Endothelial cell of umbilical vein (primary cell): ENCODE results near the gene PHYH. TPM values are rescaled to one million over a fixed set of nuclear protein-coding genes. Genes with fewer than 3 reads are reported as not detected.

ENCODE experiments used
- BruUV-seq: library from RNA; stranded (reverse); fragments of 400-500 nt; replicated peaks from 2 replicates; lab custom pipeline; 2021; lab: Mats Ljungman, UMichigan
- CTCF ChIA-PET: fragments of 300-600, 350-600 bp; sonication (Branson Sonifier 250); formaldehyde crosslinking; loops from one replicate; lab custom pipeline; 2021; ENCODE audit warnings: antibody characterized with exemption, inconsistent platforms; lab: Charles Lee
- POLR2A ChIA-PET: fragments of 300-600, 350-600 bp; sonication (Branson Sonifier 250); formaldehyde crosslinking; loops from one replicate; lab custom pipeline; 2021; ENCODE audit warnings: antibody characterized with exemption, inconsistent platforms; lab: Charles Lee
- DNase-seq: peaks from one replicate; pipeline ENCODE4 v3.0.0-alpha.2; 2011; ENCODE audit warnings: low read depth, low spot score
- FAIRE-seq: peaks from 2 replicates; lab custom pipeline; 2011; peaks lifted over from hg19 to GRCh38; lab: Jason Lieb, UNC
- H2AFZ ChIP-seq: 2 replicates; pipeline ENCODE4 v1.6.0; 2012; ENCODE audit warnings: low read depth, low read length, control low read depth, inconsistent platforms
- H3K27ac ChIP-seq: 2 replicates; pipeline ENCODE4 v1.5.1; 2011; ENCODE audit warnings: low read depth, mild to moderate bottlenecking, control low read depth, low read length, moderate library complexity; ENCODE audit not compliant: insufficient read depth
- H3K27me3 ChIP-seq, 2 experiments: 2 replicates each; pipeline versions ENCODE4 v1.6.0 to v1.6.1; 2011; ENCODE audit warnings: low read length in 2 of 2, mixed read lengths in 1 of 2; ENCODE audit not compliant: control insufficient read depth in 2 of 2, insufficient read depth in 2 of 2
- H3K36me3 ChIP-seq, 2 experiments: 2 replicates in 1 of 2; 3 replicates in 1 of 2; pipeline ENCODE4 v1.5.1; 2011; ENCODE audit warnings: low read length in 2 of 2, mild to moderate bottlenecking in 1 of 2, moderate library complexity in 1 of 2; ENCODE audit not compliant: control insufficient read depth in 2 of 2, insufficient read depth in 2 of 2; ENCODE audit errors: extremely low read depth in 1 of 2
- H3K4me1 ChIP-seq: 3 replicates; pipeline ENCODE4 v1.5.1; 2011; ENCODE audit warnings: mild to moderate bottlenecking, low read length; ENCODE audit not compliant: control insufficient read depth, insufficient read depth; ENCODE audit errors: extremely low read depth
- H3K4me2 ChIP-seq: 2 replicates; pipeline ENCODE4 v1.6.1; 2011; ENCODE audit warnings: low read length, control low read depth, mixed read lengths; ENCODE audit not compliant: insufficient read depth
- H3K4me3 ChIP-seq, 3 experiments: fragments of 200-600 bp in 1 of 3; sonication (generic), shearing (Covaris generic) in 1 of 3; replicated peaks in 1 of 3; 2 replicates each; pipeline ENCODE4 v1.5.1; 2011 to 2016; ENCODE audit warnings: control low read depth in 3 of 3, low read length in 3 of 3, mild to moderate bottlenecking in 2 of 3, inconsistent platforms in 1 of 3, low read depth in 1 of 3, moderate library complexity in 1 of 3; ENCODE audit not compliant: insufficient read depth in 1 of 3
- H3K79me2 ChIP-seq: 2 replicates; pipeline ENCODE4 v1.6.0; 2012; ENCODE audit warnings: low read length, inconsistent platforms; ENCODE audit not compliant: control insufficient read depth, insufficient read depth
- H3K9ac ChIP-seq: replicated peaks from 2 replicates; pipeline ENCODE3; 2011; ENCODE audit warnings: low read length, control low read depth; ENCODE audit not compliant: insufficient read depth; ENCODE audit errors: extremely low read depth
- H3K9me1 ChIP-seq: replicated peaks from 3 replicates; pipeline ENCODE4 v1.6.0; 2011; ENCODE audit warnings: mild to moderate bottlenecking, low read length; ENCODE audit not compliant: control insufficient read depth, insufficient read depth; ENCODE audit errors: extremely low read depth
- H3K9me3 ChIP-seq: replicated peaks from 2 replicates; pipeline ENCODE4 v1.5.1; 2012; ENCODE audit warnings: low read length, inconsistent platforms; ENCODE audit not compliant: control insufficient read depth, insufficient read depth
- H4K20me1 ChIP-seq: replicated peaks from 2 replicates; pipeline ENCODE3; 2011; ENCODE audit warnings: mild to moderate bottlenecking, low read length; ENCODE audit not compliant: control insufficient read depth, insufficient read depth; ENCODE audit errors: extremely low read depth
- CTCF ChIP-seq, 2 donors: IDR thresholded peaks; 1 replicate in 1 of 2; 2 replicates in 1 of 2; pipeline ENCODE4 v1.5.1; 2011; ENCODE audit warnings: low read length in 2 of 2, mild to moderate bottlenecking in 2 of 2, moderate library complexity in 2 of 2, control low read depth in 1 of 2, inconsistent platforms in 1 of 2, low read depth in 1 of 2; ENCODE audit not compliant: insufficient read depth in 1 of 2; ENCODE audit errors: extremely low read depth in 1 of 2
- EZH2 ChIP-seq: IDR thresholded peaks from 2 replicates; pipeline ENCODE4 v1.6.1; 2012; ENCODE audit warnings: borderline replicate concordance, low read depth, mild to moderate bottlenecking, moderate library complexity, low read length, inconsistent platforms; ENCODE audit not compliant: severe bottlenecking
- FOS ChIP-seq: IDR thresholded peaks from 2 replicates; pipeline ENCODE4 v1.6.1; 2011; ENCODE audit warnings: mild to moderate bottlenecking, low read length, moderate library complexity, borderline replicate concordance; ENCODE audit not compliant: insufficient read depth
- GATA2 ChIP-seq: IDR thresholded peaks from 2 replicates; pipeline ENCODE4 v1.7.0; 2011; ENCODE audit warnings: low read depth, mild to moderate bottlenecking, moderate library complexity, mixed read lengths, low read length; ENCODE audit not compliant: insufficient read length, insufficient read depth
- JUN ChIP-seq: IDR thresholded peaks from 2 replicates; pipeline ENCODE4 v1.6.1; 2011; ENCODE audit warnings: borderline replicate concordance, low read depth; ENCODE audit not compliant: insufficient read length, insufficient read depth
- MAX ChIP-seq: IDR thresholded peaks from 2 replicates; pipeline ENCODE4 v1.6.1; 2011; ENCODE audit not compliant: insufficient read depth, insufficient read length
- MYC ChIP-seq: IDR thresholded peaks from one replicate; pipeline ENCODE4 v1.6.1; 2011; ENCODE audit warnings: mild to moderate bottlenecking, low read depth, low read length
- POLR2A ChIP-seq: IDR thresholded peaks from 2 replicates; pipeline ENCODE4 v1.6.1; 2012; ENCODE audit warnings: low read depth, mild to moderate bottlenecking, control low read depth, low read length
- POLR2AphosphoS5 ChIP-seq: IDR thresholded peaks from 2 replicates; pipeline ENCODE4 v1.6.1; 2012; ENCODE audit warnings: low read depth, mild to moderate bottlenecking, control low read depth, low read length, moderate library complexity; ENCODE audit not compliant: insufficient read depth
- dilution Hi-C: fragments of 300-500 bp; cut with MboI; formaldehyde crosslinking; loops from one replicate; pipeline ENCODE4 v1.15.0; 2019; ENCODE audit warnings: low sequenced_read_pairs; ENCODE audit not compliant: extremely low pct_ligation_motif_present
- intact Hi-C: fragments of 100-400 bp; cut with micrococcal nuclease; formaldehyde crosslinking; loops from one replicate; pipeline ENCODE4 v1.10.0; 2022
- polyA plus RNA-seq, 4 experiments: library from polyadenylated mRNA; depleted of rRNA in 3 of 4; stranded (reverse) in 3 of 4; unstranded in 1 of 4; fragments of >200 nt; gene quantifications; 2 replicates each; pipeline versions ENCODE4 v1.2.1 to v1.2.3, GENCODE V29; 2011 to 2012; ENCODE audit warnings: missing spikeins in 1 of 4
- total RNA-seq: library from RNA; stranded (reverse); gene quantifications from 2 replicates; pipeline ENCODE4 v1.2.3, GENCODE V29; 2021

The PHYH gene
- total and polyA plus RNA-seq, 2 donors (not counting 3 experiments of a cell fraction or from before 2014, with no cell fraction given): 4.7 to 9.4 TPM

- H4K20me1 ChIP-seq: no peaks in the 10 kb centered on the region
- H3K4me3 ChIP-seq: peak overlapping the region; percentile 40 to 84 (median 82)
- no peaks in the 10 kb centered on the region for H3K9me3 ChIP-seq
- BruUV-seq: TSS peak; percentile 42
- H3K9me1 ChIP-seq: no peaks in the 10 kb centered on the region
- H3K9ac ChIP-seq: peak overlapping the region; percentile 87
- FAIRE-seq (peak; percentile 68), DNase-seq (peak; percentile 65)
- H3K27me3 ChIP-seq: peaks cover 12 to 18% of the 10 kb centered on the region in 2 experiments
- ChIA-PET POLR2A (no interaction called here), CTCF (no interaction called here)
- no peak for TF ChIP-seq EZH2
- TF ChIP-seq POLR2A: no peak
- TF ChIP-seq POLR2AphosphoS5: peak; percentile 14
- H3K27ac ChIP-seq: peak overlapping the region; percentile 65
- peaks cover 24% of the 10 kb centered on the region for H3K4me1 ChIP-seq
- H3K79me2 ChIP-seq: peaks cover 42% of the 10 kb centered on the region
- peak overlapping the region; percentile 7 for H2AFZ ChIP-seq
- peak overlapping the region; percentile 84 for H3K4me2 ChIP-seq
- intact Hi-C loops: loop anchor here (1.0 to 5.0 kb wide), 2 partner anchors 44 to 181 kb away; partner anchors contain the start of gene BEND7
- peaks cover 0 to 2% of the 10 kb centered on the region in 2 experiments for H3K36me3 ChIP-seq
- dilution Hi-C loops: no loop called here
Measured at GRCh38 chr10:13346283-13347042, 46.6 kb upstream of the PHYH start.

- CTCF ChIA-PET: no interaction called here
- BruUV-seq: no TSS peak
- Histone ChIP-seq H3K79me2 (peaks cover 44% of the 10 kb centered on the region), H3K9me3 (no peaks in the 10 kb centered on the region), H3K9me1 (no peaks in the 10 kb centered on the region), H3K4me2 (no peak overlapping the region), H4K20me1 (no peaks in the 10 kb centered on the region), H3K36me3 (peaks cover 8 to 10% of the 10 kb centered on the region in 2 experiments), H3K27me3 (no peaks in the 10 kb centered on the region), H3K27ac (no peak overlapping the region), H3K4me3 (no peak overlapping the region), H2AFZ (no peak overlapping the region), H3K4me1 (peaks cover 1% of the 10 kb centered on the region), H3K9ac (no peak overlapping the region)
- dilution Hi-C loops (no loop called here), intact Hi-C loops (no loop called here)
- no peak for FAIRE-seq
- no peak for DNase-seq
- TF ChIP-seq POLR2AphosphoS5 (no peak), MAX (no peak), FOS (no peak), GATA2 (no peak), JUN (no peak), EZH2 (no peak), POLR2A (no peak), MYC (no peak), CTCF (IDR thresholded peaks at IDR 0.05; ENCODE audit: extremely low read depth in 1 of 2, insufficient read depth in 1 of 2, low read depth in 1 of 2, low read length in 2 of 2) (no peak)
- POLR2A ChIA-PET: interaction anchor here (0.6 kb wide), 1 partner anchor 484 kb away, joined by 4 read pairs; no protein-coding TSS in a partner anchor
Measured at GRCh38 chr10:13340626-13341376, 40.9 kb upstream of the PHYH start.
